Eye (tissue), 1 donor: ENCODE results near the gene PRAF2.

Source experiments
- DNase-seq: peaks from one replicate; pipeline ENCODE4 v3.0.0-alpha.2; 2015

Gene PRAF2

GRCh38 chrX:49041744-49042580, 31.8 kb downstream of the PRAF2 start:
- DNase-seq, result peak; percentile 32

GRCh38 chrX:49040376-49040955, 33.3 kb downstream of the PRAF2 start:
- no peak for DNase-seq

DNA sequence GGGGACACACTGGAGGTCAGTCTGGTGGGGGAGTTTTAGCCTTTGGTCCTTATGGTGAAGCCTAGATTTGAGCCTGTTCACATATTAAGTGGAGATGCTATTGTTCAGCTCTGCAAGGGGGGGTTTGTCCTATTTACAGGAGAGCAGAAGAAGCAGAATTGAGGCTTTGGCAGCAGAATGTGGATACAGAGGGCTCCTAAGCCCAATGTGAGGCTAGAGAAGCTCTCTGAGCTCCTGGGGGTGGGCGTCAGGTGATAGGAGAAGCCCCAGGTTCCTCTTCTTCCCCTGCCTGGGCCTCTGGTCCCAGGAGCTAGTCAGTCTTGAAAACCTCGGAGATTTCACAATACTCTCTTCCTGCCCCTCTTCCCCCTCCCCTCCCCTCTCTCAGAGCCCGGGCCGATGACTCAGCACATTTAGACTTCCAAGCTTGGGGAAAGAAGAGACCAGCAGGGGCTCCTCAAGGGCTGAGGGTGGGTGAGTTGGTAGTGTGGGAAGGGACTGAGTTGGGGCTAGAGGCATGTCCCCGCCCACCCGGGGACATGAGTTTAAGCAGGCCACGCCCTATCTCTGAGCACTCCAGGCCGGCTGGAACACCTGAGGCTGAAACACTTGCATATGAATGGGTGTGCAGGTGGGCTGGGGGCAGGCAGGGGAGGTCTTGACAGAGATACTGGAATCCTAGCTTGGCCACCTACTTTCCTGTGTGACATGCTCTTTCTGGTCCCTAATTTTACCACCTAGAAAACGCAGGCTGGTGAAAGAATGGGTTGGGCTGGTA, 34.0 kb downstream of the PRAF2 start:
- DNase-seq, result peak; percentile 80

- DNase-seq, result no peak
These were observed 35.8 kb downstream of the PRAF2 start for GRCh38 chrX:49037883-49038475.

DNA sequence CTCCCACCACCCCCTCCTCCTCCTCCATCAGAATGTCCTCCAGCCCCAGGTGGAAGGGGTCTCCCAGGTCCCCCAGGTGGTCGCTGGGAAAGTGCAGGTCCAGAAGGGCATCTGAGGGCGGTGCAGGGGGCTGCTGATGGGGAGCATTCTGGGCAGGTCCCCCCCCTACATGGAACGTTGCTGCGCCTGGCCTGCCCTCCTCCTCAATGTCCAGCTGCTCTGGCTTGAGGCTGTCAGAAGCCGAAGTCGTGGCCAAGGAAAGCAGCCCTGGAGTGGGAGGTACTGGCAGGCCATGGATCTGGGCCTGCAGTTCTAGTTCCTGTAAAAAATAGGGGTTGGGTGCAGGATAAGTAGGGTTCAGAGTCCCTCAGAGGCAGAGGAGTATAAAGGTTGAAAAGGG, 43.5 kb downstream of the PRAF2 start:
- DNase-seq, result no peak

- DNase-seq, result no peak
These were observed 43.9 kb downstream of the PRAF2 start for GRCh38 chrX:49029876-49030275.
